Lower lobe of right lung (tissue), 2 donors: Measurements from ENCODE around the gene H6PD. TPM values are rescaled to one million over a fixed set of nuclear protein-coding genes. Genes with fewer than 3 reads are reported as not detected.

Experiments used
- ATAC-seq, 2 donors: fragments of 200-7000 bp; cut with Tn5 transposase; one replicate each; pipeline ENCODE4 v1.9.1; 2020 to 2022; ENCODE audit warnings: mild to moderate bottlenecking in 2 of 2, moderate library complexity in 2 of 2
- DNase-seq: peaks from one replicate; pipeline ENCODE4 v3.0.0-alpha.2; 2020
- H3K27ac ChIP-seq: fragments of 200-600 bp; one replicate; pipeline ENCODE4 v1.8.0; 2022
- H3K27me3 ChIP-seq: fragments of 200-600 bp; one replicate; pipeline ENCODE4 v1.8.0; 2022; ENCODE audit warnings: low read depth
- H3K36me3 ChIP-seq: fragments of 200-600 bp; one replicate; pipeline ENCODE4 v1.8.0; 2022; ENCODE audit warnings: mild to moderate bottlenecking
- H3K4me1 ChIP-seq: fragments of 200-600 bp; one replicate; pipeline ENCODE4 v1.8.0; 2022
- H3K4me3 ChIP-seq: fragments of 200-600 bp; one replicate; pipeline ENCODE4 v1.8.0; 2022; ENCODE audit warnings: mild to moderate bottlenecking
- H3K9me3 ChIP-seq: fragments of 200-600 bp; one replicate; pipeline ENCODE4 v1.8.0; 2022
- CTCF ChIP-seq: fragments of 200-600 bp; IDR thresholded peaks from one replicate; pipeline ENCODE4 v1.8.0; 2022; ENCODE audit warnings: antibody characterized with exemption, mild to moderate bottlenecking
- intact Hi-C: fragments of 100-400 bp; cut with DNase I; formaldehyde crosslinking; loops from one replicate; pipeline ENCODE4 v1.11.0; 2022
- total RNA-seq: library from RNA; stranded (reverse); fragmentation: NEBNext Ultra II Directional; extraction: Animal tissue kit (Norgen Biotek cat#: 25700); gene quantifications from one replicate; pipeline ENCODE4 v1.2.1, GENCODE V29; 2021
- donor health status: DM: no; HTN: yes; CAD: no; lungs with severe emphysema.

H6PD gene
- total RNA-seq, 1 donor from 2014 or later, result 40.7 TPM

GRCh38 chr1:9294405-9294773 lies 59.8 kb downstream of the H6PD start:
- H3K36me3 ChIP-seq, result no peaks in the 10 kb centered on the region
- no peaks in the 10 kb centered on the region for H3K27me3 ChIP-seq
- H3K4me3 ChIP-seq, result peak overlapping the region; percentile 88
- no peak overlapping the region for H3K27ac ChIP-seq
- DNase-seq (no peak), ATAC-seq (peak; percentile 14 to 51)
- no peak for TF ChIP-seq CTCF
- intact Hi-C loops, result no loop called here
- peaks cover 46% of the 10 kb centered on the region for H3K4me1 ChIP-seq
- H3K9me3 ChIP-seq, result no peaks in the 10 kb centered on the region

GRCh38 chr1:9294910-9295636 lies 60.5 kb downstream of the H6PD start:
- Histone ChIP-seq H3K36me3 (no peaks in the 10 kb centered on the region), H3K4me1 (peaks cover 47% of the 10 kb centered on the region), H3K27ac (no peak overlapping the region), H3K9me3 (no peaks in the 10 kb centered on the region), H3K27me3 (no peaks in the 10 kb centered on the region), H3K4me3 (peak overlapping the region; percentile 88)
- ATAC-seq, result peak; percentile 2 to 35
- DNase-seq, result no peak
- intact Hi-C loops, result no loop called here
- no peak for TF ChIP-seq CTCF

- Histone ChIP-seq H3K27me3 (no peaks in the 10 kb centered on the region), H3K4me1 (peaks cover 47% of the 10 kb centered on the region), H3K9me3 (no peaks in the 10 kb centered on the region), H3K27ac (no peak overlapping the region), H3K36me3 (no peaks in the 10 kb centered on the region), H3K4me3 (no peak overlapping the region)
- ATAC-seq, result no peak
- TF ChIP-seq CTCF, result no peak
- intact Hi-C loops, result no loop called here
- no peak for DNase-seq
Measured at GRCh38 chr1:9295884-9296283, 61.3 kb downstream of the H6PD start.

- Histone ChIP-seq H3K36me3 (no peaks in the 10 kb centered on the region), H3K9me3 (no peaks in the 10 kb centered on the region), H3K27me3 (no peaks in the 10 kb centered on the region), H3K27ac (no peak overlapping the region), H3K4me3 (no peak overlapping the region), H3K4me1 (peaks cover 46% of the 10 kb centered on the region)
- DNase-seq, result no peak
- no peak for TF ChIP-seq CTCF
- ATAC-seq, result no peak
- intact Hi-C loops, result no loop called here
Measured at GRCh38 chr1:9296850-9297249, 62.3 kb downstream of the H6PD start.

- Histone ChIP-seq H3K9me3 (no peaks in the 10 kb centered on the region), H3K27ac (no peak overlapping the region), H3K4me1 (peaks cover 51% of the 10 kb centered on the region), H3K36me3 (no peaks in the 10 kb centered on the region), H3K27me3 (no peaks in the 10 kb centered on the region), H3K4me3 (no peak overlapping the region)
- DNase-seq (no peak), ATAC-seq (no peak)
- TF ChIP-seq CTCF, result no peak
- intact Hi-C loops, result no loop called here
Measured at GRCh38 chr1:9297831-9298230, 63.3 kb downstream of the H6PD start.
